D721Med (cell line): ENCODE results near the gene CUEDC1.
A peak's percentile ranks its signal among the peaks of the same experiment; 100 is the strongest.

Experiments
- DNase-seq: peaks from one replicate; pipeline ENCODE4 v3.0.0; 2011; ENCODE audit warnings: low spot score; ENCODE audit not compliant: insufficient read length
- FAIRE-seq: peaks from 2 replicates; lab custom pipeline; 2011; peaks lifted over from hg19 to GRCh38; lab: Jason Lieb, UNC
- CTCF ChIP-seq: IDR thresholded peaks from 2 replicates; pipeline ENCODE4 v1.5.1; 2012; ENCODE audit warnings: mild to moderate bottlenecking, control low read depth; ENCODE audit not compliant: insufficient read depth; ENCODE audit errors: missing control alignments

Gene CUEDC1

DNA sequence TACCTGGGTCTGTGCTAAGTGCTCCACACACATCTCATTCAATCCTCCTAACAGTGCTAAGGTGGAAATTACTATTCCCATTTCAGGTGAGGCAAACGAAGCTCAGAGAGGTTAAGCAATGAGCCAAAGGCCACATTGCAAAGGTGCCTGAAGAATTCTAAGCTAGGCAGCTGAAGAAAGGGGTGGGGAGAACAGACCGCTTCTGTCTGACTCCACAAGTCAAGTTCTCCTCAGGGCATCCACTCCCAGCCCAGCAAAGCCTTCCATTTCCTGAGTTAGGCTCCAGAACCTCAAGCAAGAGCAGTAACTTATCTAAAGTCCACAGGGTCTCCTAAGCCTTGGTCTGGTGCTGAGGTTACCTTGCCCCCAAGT lies 78.4 kb downstream of the CUEDC1 start:
- FAIRE-seq: no peak
- no peak for TF ChIP-seq CTCF

DNA sequence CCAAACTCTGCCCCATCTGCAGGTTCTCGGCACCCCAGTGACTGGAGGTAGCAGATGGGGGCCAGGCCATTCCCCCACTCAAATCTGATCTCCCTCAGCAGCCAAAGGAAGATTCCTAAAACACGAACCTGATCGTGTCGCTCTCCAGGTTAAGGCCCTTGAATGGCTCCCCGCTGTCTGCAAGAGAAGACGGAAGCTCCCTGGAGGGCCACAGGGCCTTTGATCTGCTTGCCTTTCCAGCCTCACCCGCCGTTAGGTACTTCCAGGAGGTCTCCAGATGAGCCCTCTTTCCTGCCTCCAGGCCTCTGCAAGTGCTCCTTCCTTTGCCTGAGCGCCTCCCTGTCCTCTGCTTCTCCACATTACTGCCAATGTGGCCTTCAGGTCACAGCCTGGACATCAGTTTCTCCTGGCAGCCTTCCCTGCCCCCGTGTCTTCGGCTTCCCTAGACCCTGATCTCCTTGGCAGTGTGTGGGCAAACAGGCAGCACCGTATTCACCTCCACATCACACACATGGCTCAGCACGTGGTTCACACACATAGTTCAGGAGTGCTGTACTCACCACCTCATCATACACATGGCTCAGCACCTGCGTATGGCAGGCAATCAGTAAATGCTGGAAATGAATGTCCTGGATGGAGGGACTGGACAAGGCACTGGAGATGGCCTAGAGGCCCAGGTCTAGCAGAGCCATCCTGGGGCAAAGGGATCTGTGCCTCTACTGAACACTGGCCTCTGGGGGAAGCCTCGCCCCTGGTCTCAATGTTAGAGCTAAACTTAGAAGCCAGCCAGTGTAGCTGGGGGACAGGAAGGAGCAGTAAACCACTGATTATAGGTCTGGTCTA lies 79.0 kb downstream of the CUEDC1 start:
- DNase-seq: no peak
- no peak for FAIRE-seq
- TF ChIP-seq CTCF: no peak

More for the DNA sequence above, 78.4 kb downstream of the CUEDC1 start:
- no peak for DNase-seq

GRCh38 chr17:57875290-57876022 lies 79.8 kb downstream of the CUEDC1 start:
- DNase-seq (no peak), FAIRE-seq (no peak)
- TF ChIP-seq CTCF: peak; percentile 33

DNA sequence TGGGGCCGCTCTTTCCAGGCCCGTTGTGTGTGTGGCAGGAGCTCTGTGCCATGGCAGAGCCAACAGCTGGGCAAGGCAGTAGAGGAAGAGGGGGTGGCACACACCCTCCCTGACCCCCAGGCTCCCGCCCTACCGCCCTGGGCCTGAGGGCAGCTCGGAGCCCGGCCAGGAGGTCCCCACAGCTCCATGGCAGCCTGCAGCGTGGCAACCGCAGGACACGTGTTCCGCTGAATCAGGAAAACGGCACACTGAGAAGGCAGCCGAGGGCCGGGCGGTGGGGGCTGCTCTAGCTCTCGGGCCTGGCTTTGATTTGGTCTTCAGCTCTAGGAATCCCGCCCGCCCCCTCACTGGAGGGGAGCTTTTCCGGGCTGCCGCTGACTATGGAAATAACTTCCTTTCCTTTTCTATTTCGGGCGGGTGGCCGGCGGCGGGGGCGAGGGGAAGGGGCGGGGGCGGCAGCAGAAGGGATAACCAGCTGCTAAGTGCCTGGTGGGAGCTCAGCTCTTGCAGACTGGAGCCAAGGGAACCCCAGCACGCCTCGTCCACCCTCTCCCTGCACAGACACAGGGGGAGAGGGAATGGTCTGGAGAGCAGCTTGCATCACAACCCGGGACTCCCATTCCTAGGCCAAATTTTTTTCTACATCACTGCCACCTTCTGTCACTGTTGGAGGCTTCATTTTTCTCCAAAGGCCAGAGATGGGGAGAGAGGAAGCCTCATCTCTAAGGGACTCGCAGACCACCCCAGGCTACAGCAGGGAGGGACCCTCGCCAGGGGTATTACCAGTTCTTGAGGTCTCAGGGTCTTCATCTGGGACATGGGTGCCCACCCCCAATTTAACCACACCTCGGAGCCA lies 80.5 kb downstream of the CUEDC1 start:
- no peak for TF ChIP-seq CTCF
- DNase-seq: no peak
- no peak for FAIRE-seq

DNA sequence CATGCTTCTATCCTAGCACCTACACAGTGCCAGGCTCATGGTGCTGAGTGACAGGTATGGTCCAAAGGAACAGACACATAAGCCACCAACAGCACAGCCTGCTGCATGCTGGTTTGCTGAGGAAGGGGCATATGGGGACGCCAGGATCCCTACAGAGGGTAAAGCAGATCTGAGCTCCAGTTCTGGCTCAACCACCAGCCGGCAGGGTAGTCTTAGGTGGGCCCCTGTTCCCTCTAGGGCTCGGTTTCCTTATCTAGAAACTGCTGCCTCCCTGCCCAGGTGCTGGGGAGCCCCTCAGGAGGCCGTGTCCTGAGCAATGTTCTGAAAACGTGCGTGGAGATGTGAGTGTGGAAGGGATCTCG lies 81.2 kb downstream of the CUEDC1 start:
- FAIRE-seq (no peak), DNase-seq (no peak)
- no peak for TF ChIP-seq CTCF

DNA sequence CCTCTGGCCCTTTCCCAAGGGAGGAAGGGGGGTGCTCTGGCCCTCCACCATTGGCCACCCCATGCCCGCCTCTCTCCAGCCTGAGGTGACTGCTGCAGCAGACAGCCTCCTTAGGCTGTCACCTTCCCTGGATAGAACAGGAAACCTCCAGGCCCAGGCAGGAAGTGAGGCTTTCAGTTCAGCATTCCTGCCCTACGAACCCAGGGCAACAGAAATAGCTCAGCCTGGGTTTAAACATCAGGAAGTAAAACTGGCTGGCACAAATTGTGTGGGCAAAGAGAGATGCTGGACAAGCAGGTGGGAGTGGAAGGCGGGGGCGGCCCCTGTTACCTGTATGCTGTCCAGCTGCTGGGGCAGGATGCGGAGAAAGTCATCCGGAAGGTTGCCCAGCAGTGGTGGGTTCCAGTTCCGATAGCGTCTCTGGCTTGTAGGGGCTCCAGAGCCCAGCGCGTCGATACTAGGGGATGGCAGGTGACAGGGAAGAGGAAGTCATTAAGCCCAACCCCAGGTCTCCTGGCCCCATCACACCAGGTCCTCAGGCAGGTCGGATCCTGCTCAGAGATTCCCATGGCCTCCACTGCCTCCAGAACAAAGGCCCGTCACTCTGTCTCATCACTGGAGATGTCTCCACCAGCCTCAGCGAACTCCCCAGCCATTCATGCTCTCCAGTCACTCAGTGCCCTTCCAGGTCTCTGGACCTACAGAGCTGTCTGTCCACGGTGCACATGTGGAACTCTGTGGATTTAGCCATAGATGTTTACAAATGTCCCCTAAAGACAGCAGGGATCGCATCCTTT lies 81.8 kb downstream of the CUEDC1 start:
- DNase-seq: no peak
- FAIRE-seq: no peak
- TF ChIP-seq CTCF: no peak
